ENCODE results near the gene ELANE. TPM values are rescaled to one million over a fixed set of nuclear protein-coding genes. Genes with fewer than 3 reads are reported as not detected.

Gene ELANE
- 0.14 to 0.23 TPM (median 0.16 TPM) in 5 replicates for total RNA-seq (2022; extraction: Qiagen RNA extraction)

GRCh38 chr19:852136-853013 is at the start of gene ELANE:
ELANE (plus strand) TSS chr19:852303; CDS start chr19:852329, 26 bp downstream.

GRCh38 chr19:821825-822503 is 30.1 kb upstream of the ELANE start, which contains the start of gene PLPPR3:
PLPPR3 (minus strand) TSS chr19:821955; CDS start chr19:821559, 396 bp downstream.

GRCh38 chr19:827710-828321 is 24.3 kb upstream of the ELANE start, which contains the start of gene AZU1:
AZU1 (plus strand) TSS chr19:827837; CDS start chr19:827847, 10 bp downstream.

GRCh38 chr19:840519-841206 is 11.4 kb upstream of the ELANE start, which contains the start of gene PRTN3:
PRTN3 (plus strand) TSS chr19:840999; CDS start chr19:841009, 10 bp downstream.

GRCh38 chr19:858868-859843 is 7.1 kb downstream of the ELANE start, which contains the start of gene CFD:
CFD (plus strand) TSS chr19:859664; CDS start chr19:859690, 26 bp downstream.

GRCh38 chr19:892894-893689 is 41.0 kb downstream of the ELANE start, which contains the start of the genes MED16 and RNU6-9:
MED16 (minus strand) TSS chr19:893187; CDS start chr19:891131, 2,056 bp downstream.
RNU6-9 (plus strand) TSS chr19:893484.

Other genes with a start within 250 kb of the ELANE start
- 63.3 to 94.7 TPM (median 88.7 TPM) in 5 replicates for gene POLRMT, start 218.8 kb upstream of the ELANE start, total RNA-seq (2022; extraction: Qiagen RNA extraction)
- gene FGF22, start 212.4 kb upstream of the ELANE start, total RNA-seq (2022; extraction: Qiagen RNA extraction) = 0.46 to 0.82 TPM (median 0.66 TPM) in 5 replicates
- gene RNF126, start 189.1 kb upstream of the ELANE start, total RNA-seq (2022; extraction: Qiagen RNA extraction) = 54.8 to 75.9 TPM (median 73.1 TPM) in 5 replicates
- 217 to 278 TPM (median 258 TPM) in 5 replicates for gene FSTL3, start 175.9 kb upstream of the ELANE start, total RNA-seq (2022; extraction: Qiagen RNA extraction)
- gene PRSS57, start 156.9 kb upstream of the ELANE start, total RNA-seq (2022; extraction: Qiagen RNA extraction) = 0.17 to 0.18 TPM in 2 of 5 replicates, not detected in the others
- 11.4 to 15.5 TPM (median 14.4 TPM) in 5 replicates for gene PALM, start 143.4 kb upstream of the ELANE start, total RNA-seq (2022; extraction: Qiagen RNA extraction)
- gene MISP, start 101.2 kb upstream of the ELANE start, total RNA-seq (2022; extraction: Qiagen RNA extraction) = 67.9 to 84.4 TPM (median 83.1 TPM) in 5 replicates
- 194 to 234 TPM (median 198 TPM) in 5 replicates for gene PTBP1, start 54.9 kb upstream of the ELANE start, total RNA-seq (2022; extraction: Qiagen RNA extraction)
- 3.1 to 5.0 TPM (median 4.7 TPM) in 5 replicates for gene PLPPR3, start 30.3 kb upstream of the ELANE start, total RNA-seq (2022; extraction: Qiagen RNA extraction)
- 0.11 to 0.24 TPM (median 0.20 TPM) in 5 replicates for gene AZU1, start 24.5 kb upstream of the ELANE start, total RNA-seq (2022; extraction: Qiagen RNA extraction)
- 0.15 to 0.60 TPM (median 0.43 TPM) in 5 replicates for gene PRTN3, start 11.3 kb upstream of the ELANE start, total RNA-seq (2022; extraction: Qiagen RNA extraction)
- 10.6 to 25.0 TPM (median 22.7 TPM) in 5 replicates for gene CFD, start 7.4 kb downstream of the ELANE start, total RNA-seq (2022; extraction: Qiagen RNA extraction)
- gene MED16, start 40.9 kb downstream of the ELANE start, total RNA-seq (2022; extraction: Qiagen RNA extraction) = 14.3 to 26.1 TPM (median 24.5 TPM) in 5 replicates
- gene RNU6-9, start 41.2 kb downstream of the ELANE start, total RNA-seq (2022; extraction: Qiagen RNA extraction) = not detected in 5 replicates
- 28.8 to 39.9 TPM (median 38.1 TPM) in 5 replicates for gene R3HDM4, start 60.9 kb downstream of the ELANE start, total RNA-seq (2022; extraction: Qiagen RNA extraction)
- 0.25 to 0.48 TPM (median 0.41 TPM) in 5 replicates for gene KISS1R, start 65.0 kb downstream of the ELANE start, total RNA-seq (2022; extraction: Qiagen RNA extraction)
- gene ARID3A, start 73.7 kb downstream of the ELANE start, total RNA-seq (2022; extraction: Qiagen RNA extraction) = 3.8 to 6.8 TPM (median 5.1 TPM) in 5 replicates
- 48.2 to 72.0 TPM (median 68.3 TPM) in 5 replicates for gene WDR18, start 132.0 kb downstream of the ELANE start, total RNA-seq (2022; extraction: Qiagen RNA extraction)
- 2.5 to 3.5 TPM (median 3.2 TPM) in 5 replicates for gene GRIN3B, start 148.1 kb downstream of the ELANE start, total RNA-seq (2022; extraction: Qiagen RNA extraction)
- gene TMEM259, start 168.8 kb downstream of the ELANE start, total RNA-seq (2022; extraction: Qiagen RNA extraction) = 80.7 to 142 TPM (median 126 TPM) in 5 replicates
- not detected in 5 replicates for gene RNU6-2, start 169.2 kb downstream of the ELANE start, total RNA-seq (2022; extraction: Qiagen RNA extraction)
- gene CNN2, start 174.3 kb downstream of the ELANE start, total RNA-seq (2022; extraction: Qiagen RNA extraction) = 77.2 to 98.9 TPM (median 91.0 TPM) in 5 replicates
- 13.3 to 21.7 TPM (median 16.4 TPM) in 5 replicates for gene ABCA7, start 187.8 kb downstream of the ELANE start, total RNA-seq (2022; extraction: Qiagen RNA extraction)
- gene ARHGAP45, start 214.9 kb downstream of the ELANE start, total RNA-seq (2022; extraction: Qiagen RNA extraction) = 2.8 to 5.5 TPM (median 5.4 TPM) in 5 replicates
- gene POLR2E, start 243.1 kb downstream of the ELANE start, total RNA-seq (2022; extraction: Qiagen RNA extraction) = 193 to 258 TPM (median 237 TPM) in 5 replicates